Articular chondrocyte of knee joint (primary cell): ENCODE measurements around the gene PAXX. TPM values are rescaled to one million over a fixed set of nuclear protein-coding genes. Genes with fewer than 3 reads are reported as not detected.

Source experiments
- total RNA-seq: library from RNA; depleted of rRNA; stranded (reverse); fragments of >200 nt; gene quantifications from 2 replicates; pipeline ENCODE4 v1.2.3, GENCODE V29; 2012

PAXX gene, protein sequence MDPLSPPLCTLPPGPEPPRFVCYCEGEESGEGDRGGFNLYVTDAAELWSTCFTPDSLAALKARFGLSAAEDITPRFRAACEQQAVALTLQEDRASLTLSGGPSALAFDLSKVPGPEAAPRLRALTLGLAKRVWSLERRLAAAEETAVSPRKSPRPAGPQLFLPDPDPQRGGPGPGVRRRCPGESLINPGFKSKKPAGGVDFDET
- 12.1 and 12.8 TPM in 2 replicates for total RNA-seq

DNA sequence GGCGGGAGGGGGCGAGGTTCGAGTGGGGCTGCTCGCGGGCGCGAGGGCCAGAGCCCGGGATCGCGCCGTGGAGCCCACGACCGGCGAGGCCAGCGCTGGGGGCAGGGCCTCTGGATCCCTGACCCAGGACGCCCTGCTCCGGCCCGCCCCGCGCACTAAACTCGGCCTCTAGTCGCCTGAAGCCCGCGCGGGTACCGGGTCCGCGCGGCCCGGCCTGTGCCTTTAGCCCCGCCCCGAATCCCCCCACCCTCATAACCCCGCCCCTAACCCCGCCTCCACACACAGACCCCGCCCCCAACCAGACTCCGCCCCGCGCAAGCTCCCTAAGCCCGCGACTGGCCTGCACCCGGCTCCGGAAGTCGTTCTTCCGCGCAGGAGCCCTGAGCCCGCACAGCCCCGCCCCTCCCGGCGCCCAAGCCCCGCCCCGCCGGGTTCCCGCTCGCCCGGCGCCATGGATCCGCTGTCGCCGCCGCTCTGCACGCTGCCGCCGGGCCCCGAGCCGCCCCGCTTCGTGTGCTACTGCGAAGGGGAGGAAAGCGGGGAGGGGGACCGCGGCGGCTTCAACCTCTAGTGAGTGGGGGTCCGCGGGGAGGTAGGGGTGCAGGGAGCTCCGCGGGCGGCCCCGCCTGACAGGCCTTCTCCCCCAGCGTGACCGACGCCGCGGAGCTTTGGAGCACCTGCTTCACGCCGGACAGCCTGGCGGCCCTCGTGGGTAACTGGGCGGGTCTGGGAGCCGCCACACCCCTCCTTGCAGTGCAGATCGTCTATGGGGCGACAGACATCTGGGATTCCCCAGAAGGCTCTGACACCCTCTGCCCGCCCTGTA, at the start of gene PAXX:
TSS of gene PAXX (plus strand) at position 430 of the 826 bp plus-strand sequence. CDS start at position 452, 22 bp downstream.

DNA sequence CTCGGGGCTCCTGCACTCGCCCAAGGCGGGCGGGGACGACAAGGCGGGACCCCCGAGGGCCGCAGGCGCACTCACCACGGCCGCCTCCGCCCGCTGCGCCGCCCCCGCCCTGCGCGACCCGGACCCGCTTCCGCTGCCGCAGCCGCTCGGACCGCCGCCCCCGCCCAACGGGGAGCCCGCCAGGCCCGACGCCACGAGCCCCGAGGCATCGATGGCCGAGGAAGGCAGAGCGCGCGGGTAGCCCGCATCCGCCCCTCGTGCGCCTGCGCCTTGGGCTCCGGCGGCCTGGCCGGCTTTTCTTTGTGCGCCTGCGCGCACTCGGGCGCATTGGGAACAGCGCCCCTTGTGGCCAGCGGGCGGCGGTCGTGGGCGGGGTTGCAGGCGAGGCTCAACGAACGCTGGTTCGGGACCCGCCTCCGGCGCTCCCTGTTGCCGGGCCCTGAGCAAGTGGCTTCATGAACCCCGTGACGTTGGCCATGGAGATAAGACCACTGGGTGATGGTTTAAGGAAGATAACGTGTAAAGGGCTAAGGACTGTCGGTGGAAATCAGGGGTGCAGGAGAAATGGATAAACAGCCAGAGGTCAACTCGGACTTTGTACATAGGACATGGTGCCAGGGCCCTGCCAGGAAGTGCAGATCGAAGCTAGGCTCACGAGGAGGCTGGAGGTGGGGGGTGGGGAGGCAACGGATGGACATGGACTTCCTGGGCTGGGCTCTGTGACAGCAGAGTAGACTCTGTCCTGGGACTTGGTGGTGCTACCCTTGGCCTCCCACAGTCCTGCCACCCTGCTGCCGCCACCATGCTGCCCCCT, 47.5 kb upstream of the PAXX start, which contains the start of the genes C8G and FBXW5:
TSS of gene C8G (plus strand) at position 725 of the 814 bp plus-strand sequence. CDS start at position 803, 78 bp downstream.
TSS of gene FBXW5 (minus strand) at position 220 of the 814 bp plus-strand sequence. CDS start 655 bp downstream, outside the sequence.

DNA sequence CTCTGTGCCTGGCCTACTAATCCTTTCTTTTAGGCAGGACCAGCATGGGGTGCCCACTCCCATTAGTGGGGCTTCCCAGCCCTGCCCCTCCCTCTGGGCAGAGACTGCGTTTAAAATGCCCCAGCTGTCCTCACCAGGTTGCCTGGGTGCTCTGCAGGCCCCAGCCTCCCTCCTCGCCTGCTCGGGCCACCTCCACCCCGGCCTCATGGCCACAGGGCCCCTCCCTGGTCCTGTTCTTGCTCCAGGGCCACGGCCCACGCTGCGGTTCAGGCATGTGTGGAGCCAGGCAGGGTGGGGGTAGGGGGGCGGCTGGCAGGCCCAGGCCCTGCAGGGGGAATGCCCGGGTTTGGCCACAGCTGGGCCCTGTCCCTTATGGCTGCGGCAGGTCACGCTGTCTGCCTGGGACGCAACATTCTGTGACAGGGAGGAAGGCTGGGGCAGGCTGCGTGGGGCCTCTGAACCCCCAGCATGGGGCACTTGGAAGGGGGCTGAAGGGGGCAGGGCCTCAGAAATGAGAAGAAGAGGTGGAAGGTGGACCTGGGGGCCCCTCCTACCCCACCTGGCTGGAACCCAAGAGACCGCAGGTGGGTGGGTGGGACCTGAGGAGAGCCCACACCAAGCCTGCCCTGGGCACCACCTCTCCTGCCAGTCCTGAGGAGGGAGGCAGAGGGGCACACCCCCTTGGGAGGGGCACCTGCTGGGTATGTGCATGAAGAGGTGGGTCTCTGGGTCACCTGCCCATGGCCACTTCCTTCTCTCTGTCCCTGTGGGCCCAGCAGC, 40.5 kb upstream of the PAXX start, which contains the start of gene LCN12:
TSS of gene LCN12 (plus strand) at position 733 of the 780 bp plus-strand sequence. CDS start 55 bp downstream, outside the sequence.

DNA sequence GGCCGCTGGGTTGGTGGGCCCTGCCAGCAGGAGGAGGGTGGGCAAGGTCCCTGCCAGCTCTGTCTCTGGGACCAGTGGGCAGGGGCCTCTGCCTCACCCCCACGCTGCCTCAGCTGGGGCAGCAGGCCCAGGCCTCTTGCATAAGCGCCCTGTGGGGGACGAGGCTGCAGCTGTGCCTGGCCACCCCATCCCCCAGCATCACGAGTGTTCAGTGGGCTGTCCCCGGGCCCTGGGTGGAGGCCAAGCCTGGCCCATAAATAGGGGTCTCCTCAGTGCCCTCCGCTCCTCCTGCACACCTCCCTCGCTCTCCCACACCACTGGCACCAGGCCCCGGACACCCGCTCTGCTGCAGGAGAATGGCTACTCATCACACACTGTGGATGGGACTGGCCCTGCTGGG, 15.0 kb upstream of the PAXX start, which contains the start of gene PTGDS:
TSS of gene PTGDS (plus strand) at position 282 of the 400 bp plus-strand sequence. CDS start at position 357, 75 bp downstream.

DNA sequence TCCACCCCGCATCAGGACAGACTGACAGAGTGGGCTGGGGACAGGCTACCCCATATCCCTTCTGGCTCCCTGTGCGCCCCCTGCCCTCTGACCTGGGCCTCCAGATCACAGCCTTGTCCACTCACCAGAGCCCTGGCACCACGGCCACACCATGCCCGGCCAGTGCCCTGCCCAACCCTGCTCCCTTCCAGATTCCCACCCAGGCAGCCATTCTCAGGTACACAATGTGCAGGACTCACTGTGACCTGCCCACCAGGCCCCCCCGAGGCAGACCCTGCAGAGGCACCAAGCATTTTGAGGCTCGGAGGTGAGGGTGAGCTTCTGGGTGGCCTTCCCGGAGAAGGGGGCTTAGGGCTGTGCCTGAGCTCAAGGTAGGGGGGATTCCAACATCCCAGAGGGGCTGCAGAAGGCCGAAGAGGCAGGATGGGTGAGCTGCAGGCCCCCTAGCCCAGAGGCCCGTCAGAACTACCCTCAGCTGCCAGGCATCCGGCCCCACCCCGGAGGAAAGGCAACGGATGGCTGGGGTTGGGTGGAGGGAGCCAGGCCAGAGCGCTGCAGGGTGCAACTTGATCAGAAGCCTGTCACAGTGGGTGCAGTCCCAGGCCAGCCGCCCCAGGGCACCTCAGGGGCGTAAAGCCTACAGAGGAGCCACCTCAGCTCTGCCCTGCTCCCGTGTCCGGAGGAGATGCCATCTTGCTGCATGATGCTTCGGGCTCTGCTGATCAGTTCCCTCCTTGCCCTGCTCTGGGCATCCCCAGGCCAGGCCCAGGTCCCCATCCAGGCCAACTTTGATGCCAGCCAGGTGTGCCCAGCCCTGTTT, 9.8 kb upstream of the PAXX start, which contains the start of gene LCNL1:
TSS of gene LCNL1 (plus strand) at position 762 of the 820 bp plus-strand sequence. CDS start 594 bp downstream, outside the sequence.

DNA sequence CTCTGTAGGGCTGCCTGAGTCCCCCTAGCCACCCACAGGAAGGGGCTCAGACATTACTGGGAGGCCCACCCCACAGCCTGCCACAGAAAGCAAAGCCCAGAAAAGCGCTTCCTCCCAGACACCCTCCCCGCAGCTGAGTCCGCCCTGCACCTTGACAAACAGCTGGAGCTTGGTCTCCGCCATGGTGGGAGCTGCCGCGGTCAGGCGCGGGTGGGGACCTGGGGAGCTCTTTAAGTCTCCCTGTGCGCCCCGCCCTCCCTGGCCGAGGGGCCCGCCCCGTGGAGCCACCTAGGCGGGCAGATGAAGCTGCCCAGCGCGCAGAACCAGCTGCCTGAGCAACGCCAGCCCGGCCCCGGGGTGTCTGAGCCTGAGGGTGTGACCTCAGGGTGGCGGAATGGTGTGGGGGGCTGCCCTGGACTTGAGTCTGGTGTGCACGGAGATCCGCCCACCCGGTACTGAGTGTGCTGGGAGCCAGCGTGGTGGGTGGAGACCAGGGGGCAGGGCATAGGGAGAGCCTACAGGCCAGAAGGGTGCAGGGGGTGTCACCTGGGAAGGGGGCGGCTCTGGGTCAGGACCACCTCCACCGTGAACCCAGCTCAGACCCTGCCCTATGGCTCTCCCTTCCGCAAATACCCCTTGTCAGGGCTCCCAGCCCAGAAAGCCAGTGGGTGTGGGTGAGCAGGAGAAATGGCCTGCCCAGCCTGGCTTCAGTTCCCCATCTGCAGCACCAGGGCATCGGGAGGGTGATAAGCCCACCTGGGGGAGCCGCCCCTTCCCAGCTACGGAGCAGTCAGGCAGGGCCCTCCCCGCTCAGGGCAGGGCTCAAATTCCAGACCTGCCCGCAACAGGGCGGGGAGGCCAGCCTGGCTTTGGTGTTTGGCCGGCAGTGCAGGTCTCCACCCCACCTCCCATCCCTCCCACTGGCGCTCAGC, 4.4 kb downstream of the PAXX start, which contains the start of gene CLIC3:
TSS of gene CLIC3 (minus strand) at position 208 of the 932 bp plus-strand sequence. CDS start at position 183, 25 bp downstream.

DNA sequence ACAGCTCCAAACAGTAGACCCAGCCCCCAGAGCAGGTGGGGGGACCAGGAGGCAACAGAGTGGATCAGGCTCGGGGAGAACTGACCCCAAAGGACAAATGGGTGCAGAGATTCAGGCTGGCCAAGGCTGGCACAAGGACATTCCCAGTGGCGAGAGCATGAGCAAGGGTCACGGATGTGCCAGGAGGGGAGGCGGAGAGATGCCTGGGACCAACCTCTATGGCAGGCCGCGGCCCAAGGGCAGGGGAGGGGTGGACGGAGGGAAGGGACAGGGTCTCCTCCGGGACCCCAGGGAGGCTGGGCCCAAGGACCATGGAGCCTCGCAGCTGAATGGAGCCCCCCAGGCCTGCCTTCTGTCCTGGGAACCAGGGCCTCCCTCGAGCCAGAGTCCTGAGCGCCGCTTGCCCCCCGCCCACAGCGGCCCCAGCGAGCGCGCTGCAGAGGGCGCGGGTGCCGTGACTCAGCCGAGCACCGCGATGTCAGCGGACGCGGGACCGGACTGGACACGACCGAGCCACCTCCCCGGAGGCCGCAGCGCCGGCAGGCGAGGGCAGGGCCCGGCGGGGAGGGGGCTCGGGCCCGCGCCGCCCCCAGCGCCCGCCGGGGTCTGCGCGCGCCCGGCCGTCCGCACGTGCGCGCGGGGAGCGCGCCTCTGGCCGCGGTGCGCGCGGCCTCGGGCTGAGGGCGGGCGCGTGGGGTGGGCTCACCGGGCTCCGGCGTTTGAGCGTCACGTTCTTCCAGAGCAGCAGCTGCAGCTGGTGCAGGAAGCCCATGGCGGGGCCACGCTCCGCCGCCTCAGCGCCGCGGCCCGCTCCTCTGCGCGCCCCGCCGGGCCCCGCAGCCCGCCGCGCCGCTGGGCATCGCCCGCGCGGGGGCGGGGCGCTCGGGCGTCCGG, 35.4 kb downstream of the PAXX start, which contains the start of gene ABCA2:
TSS of gene ABCA2 (minus strand) at position 869 of the 894 bp plus-strand sequence. CDS start at position 772, 97 bp downstream.

DNA sequence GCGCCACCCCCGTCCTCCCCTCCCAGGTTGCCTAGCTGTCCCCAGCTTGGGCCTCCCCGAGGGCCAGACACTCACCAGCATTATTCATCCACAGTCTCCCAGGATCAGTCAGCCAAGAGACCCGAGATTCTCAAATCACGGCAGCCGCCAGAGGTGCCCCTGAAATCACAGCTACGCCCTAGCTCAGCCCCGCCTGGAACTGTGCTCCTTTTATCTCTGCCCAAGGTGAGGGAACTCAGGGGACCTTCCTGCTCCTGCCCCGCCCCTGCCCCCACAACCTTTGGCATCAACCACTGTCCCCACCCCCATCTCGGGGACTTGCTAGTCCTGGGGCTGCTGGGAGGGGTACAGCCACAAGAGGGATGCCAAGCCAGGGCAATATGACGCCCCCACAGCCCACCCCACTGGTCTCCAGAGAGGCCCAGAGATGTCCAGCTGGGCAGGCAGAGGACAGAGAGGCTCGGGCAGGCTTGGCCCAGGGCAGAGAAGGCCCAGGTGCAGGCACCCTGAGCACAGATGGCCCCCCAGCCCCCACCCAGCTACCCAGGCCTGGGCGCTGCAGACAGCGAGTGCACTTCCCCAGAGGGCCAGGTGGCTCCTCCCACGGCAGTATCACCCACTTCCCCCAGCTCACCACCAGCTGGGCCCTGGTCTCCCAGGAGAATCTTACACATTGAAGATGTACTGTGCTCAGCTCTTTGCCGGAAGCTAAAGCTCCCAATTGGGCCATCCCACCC, 39.9 kb downstream of the PAXX start, which contains the start of gene FUT7:
TSS of gene FUT7 (minus strand) at position 185 of the 737 bp plus-strand sequence. CDS start at position 88, 97 bp downstream.

Other genes with a start within 250 kb of the PAXX start
- not detected in 2 replicates for gene LCN10, start 249.5 kb upstream of the PAXX start, total RNA-seq
- gene LCN6, start 243.9 kb upstream of the PAXX start, total RNA-seq = not detected in 2 replicates
- not detected in 2 replicates for gene LCN8, start 234.2 kb upstream of the PAXX start, total RNA-seq
- not detected in 2 replicates for gene LCN15, start 227.9 kb upstream of the PAXX start, total RNA-seq
- 37.4 and 42.7 TPM in 2 replicates for gene TMEM141, start 201.1 kb upstream of the PAXX start, total RNA-seq
- gene CCDC183, start 196.1 kb upstream of the PAXX start, total RNA-seq = 0.26 and 0.32 TPM in 2 replicates
- gene RABL6, start 184.5 kb upstream of the PAXX start, total RNA-seq = 41.4 and 60.4 TPM in 2 replicates
- 0.65 TPM in 2 replicates for gene AJM1, start 149.9 kb upstream of the PAXX start, total RNA-seq
- gene PHPT1, start 143.0 kb upstream of the PAXX start, total RNA-seq = 49.9 and 50.8 TPM in 2 replicates
- gene MAMDC4, start 140.1 kb upstream of the PAXX start, total RNA-seq = 0.39 and 0.76 TPM in 2 replicates
- 237 and 265 TPM in 2 replicates for gene EDF1, start 126.1 kb upstream of the PAXX start, total RNA-seq
- gene TRAF2, start 105.9 kb upstream of the PAXX start, total RNA-seq = 6.3 and 9.2 TPM in 2 replicates
- 109 and 113 TPM in 2 replicates for gene FBXW5, start 47.7 kb upstream of the PAXX start, total RNA-seq
- 0.39 and 0.54 TPM in 2 replicates for gene C8G, start 47.2 kb upstream of the PAXX start, total RNA-seq
- gene LCN12, start 40.1 kb upstream of the PAXX start, total RNA-seq = not detected in 2 replicates
- 0.65 and 5.1 TPM in 2 replicates for gene PTGDS, start 14.9 kb upstream of the PAXX start, total RNA-seq
- 0.11 and 0.65 TPM in 2 replicates for gene LCNL1, start 9.4 kb upstream of the PAXX start, total RNA-seq
- gene CLIC3, start 4.1 kb downstream of the PAXX start, total RNA-seq = 16.0 and 16.6 TPM in 2 replicates
- 16.3 and 17.5 TPM in 2 replicates for gene ABCA2, start 35.8 kb downstream of the PAXX start, total RNA-seq
- gene FUT7, start 39.7 kb downstream of the PAXX start, total RNA-seq = not detected in 2 replicates
- 20.0 and 20.1 TPM in 2 replicates for gene NPDC1, start 53.8 kb downstream of the PAXX start, total RNA-seq
- gene ENTPD2, start 61.6 kb downstream of the PAXX start, total RNA-seq = not detected in 2 replicates
- gene SAPCD2, start 78.1 kb downstream of the PAXX start, total RNA-seq = 2.9 and 4.0 TPM in 2 replicates
- gene UAP1L1, start 85.1 kb downstream of the PAXX start, total RNA-seq = 15.6 and 22.1 TPM in 2 replicates
- gene MAN1B1, start 94.6 kb downstream of the PAXX start, total RNA-seq = 60.6 and 60.9 TPM in 2 replicates
- gene DPP7, start 122.3 kb downstream of the PAXX start, total RNA-seq = 66.0 and 68.3 TPM in 2 replicates
- under 0.01 TPM in 1 of 2 replicates, not detected in the other for gene GRIN1, start 146.7 kb downstream of the PAXX start, total RNA-seq
- gene LRRC26, start 177.6 kb downstream of the PAXX start, total RNA-seq = not detected in 2 replicates
- not detected in 2 replicates for gene TMEM210, start 179.6 kb downstream of the PAXX start, total RNA-seq
- gene ANAPC2, start 196.1 kb downstream of the PAXX start, total RNA-seq = 21.9 and 24.7 TPM in 2 replicates
- gene SSNA1, start 196.3 kb downstream of the PAXX start, total RNA-seq = 41.7 and 44.6 TPM in 2 replicates
- 5.4 and 6.1 TPM in 2 replicates for gene TPRN, start 208.3 kb downstream of the PAXX start, total RNA-seq
- 29.0 and 29.4 TPM in 2 replicates for gene TMEM203, start 213.2 kb downstream of the PAXX start, total RNA-seq
- gene NDOR1, start 213.3 kb downstream of the PAXX start, total RNA-seq = 4.0 and 4.1 TPM in 2 replicates
- 0.39 TPM in 1 of 2 replicates, not detected in the other for gene RNF208, start 229.8 kb downstream of the PAXX start, total RNA-seq
- gene CYSRT1, start 232.8 kb downstream of the PAXX start, total RNA-seq = 0.52 and 0.76 TPM in 2 replicates
- gene RNF224, start 235.1 kb downstream of the PAXX start, total RNA-seq = not detected in 2 replicates
- not detected in 2 replicates for gene SLC34A3, start 238.5 kb downstream of the PAXX start, total RNA-seq
- 114 and 130 TPM in 2 replicates for gene TUBB4B, start 248.9 kb downstream of the PAXX start, total RNA-seq